ENCODE measurements around the gene FBRS.

FBRS gene

DNA sequence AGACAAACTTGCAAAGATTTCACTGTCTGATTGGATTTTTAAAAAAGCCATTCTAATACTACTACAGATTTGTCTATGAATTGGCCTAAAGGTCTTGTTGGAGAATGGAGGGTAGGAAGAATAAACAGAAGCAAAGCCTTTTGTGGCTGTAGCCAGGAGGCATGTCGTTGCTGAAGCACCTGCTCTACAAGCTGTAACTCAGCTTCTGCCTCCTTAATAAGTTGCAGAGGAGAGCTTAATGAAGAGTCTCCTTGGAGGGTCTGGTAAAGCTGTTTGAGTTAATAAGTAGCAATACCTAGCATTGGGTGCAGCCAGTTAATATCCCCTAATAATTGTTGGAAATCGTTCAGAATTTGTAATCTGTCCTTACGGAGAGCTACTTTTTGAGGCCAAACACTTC is 38.1 kb upstream of the FBRS start:
- H3K9ac ChIP-seq (ENCODE audit: low read length) = no peak overlapping the region
- H3K4me2 ChIP-seq (ENCODE audit: low read depth, low read length, poor library complexity, severe bottlenecking) = no peak overlapping the region
- no peak overlapping the region for H2AFZ ChIP-seq (ENCODE audit: low read depth, low read length, severe bottlenecking)
- no peaks in the 10 kb centered on the region for H3K79me2 ChIP-seq (ENCODE audit: insufficient read depth, low read length)
- H4K20me1 ChIP-seq (ENCODE audit: low read depth, low read length) = no peaks in the 10 kb centered on the region
- no peaks in the 10 kb centered on the region for H3F3A ChIP-seq (ENCODE audit: insufficient read depth)
- no peak overlapping the region for H3K4me3 ChIP-seq (ENCODE audit: insufficient read depth, low read length, poor library complexity, severe bottlenecking)
- TF ChIP-seq, protein P1, sequence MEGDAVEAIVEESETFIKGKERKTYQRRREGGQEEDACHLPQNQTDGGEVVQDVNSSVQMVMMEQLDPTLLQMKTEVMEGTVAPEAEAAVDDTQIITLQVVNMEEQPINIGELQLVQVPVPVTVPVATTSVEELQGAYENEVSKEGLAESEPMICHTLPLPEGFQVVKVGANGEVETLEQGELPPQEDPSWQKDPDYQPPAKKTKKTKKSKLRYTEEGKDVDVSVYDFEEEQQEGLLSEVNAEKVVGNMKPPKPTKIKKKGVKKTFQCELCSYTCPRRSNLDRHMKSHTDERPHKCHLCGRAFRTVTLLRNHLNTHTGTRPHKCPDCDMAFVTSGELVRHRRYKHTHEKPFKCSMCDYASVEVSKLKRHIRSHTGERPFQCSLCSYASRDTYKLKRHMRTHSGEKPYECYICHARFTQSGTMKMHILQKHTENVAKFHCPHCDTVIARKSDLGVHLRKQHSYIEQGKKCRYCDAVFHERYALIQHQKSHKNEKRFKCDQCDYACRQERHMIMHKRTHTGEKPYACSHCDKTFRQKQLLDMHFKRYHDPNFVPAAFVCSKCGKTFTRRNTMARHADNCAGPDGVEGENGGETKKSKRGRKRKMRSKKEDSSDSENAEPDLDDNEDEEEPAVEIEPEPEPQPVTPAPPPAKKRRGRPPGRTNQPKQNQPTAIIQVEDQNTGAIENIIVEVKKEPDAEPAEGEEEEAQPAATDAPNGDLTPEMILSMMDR (IDR thresholded peaks at IDR 0.05; ENCODE audit: insufficient read depth, low read length, poor library complexity, severe bottlenecking) = no peak
- no peak for TF ChIP-seq EZH2phosphoT487 (conservative IDR thresholded peaks at IDR 0.05; ENCODE audit: low read length)
- no peaks in the 10 kb centered on the region for H3K9me2 ChIP-seq (replicated peaks; ENCODE audit: insufficient read depth, low read length)
- H3K36me3 ChIP-seq (ENCODE audit: low read length) = no peaks in the 10 kb centered on the region
- no peak overlapping the region for H3K27ac ChIP-seq (ENCODE audit: low read depth, low read length)
- no peaks in the 10 kb centered on the region for H3K27me3 ChIP-seq (ENCODE audit: low read length)
- H3K9me3 ChIP-seq (ENCODE audit: insufficient read depth, low read length) = no peaks in the 10 kb centered on the region

DNA sequence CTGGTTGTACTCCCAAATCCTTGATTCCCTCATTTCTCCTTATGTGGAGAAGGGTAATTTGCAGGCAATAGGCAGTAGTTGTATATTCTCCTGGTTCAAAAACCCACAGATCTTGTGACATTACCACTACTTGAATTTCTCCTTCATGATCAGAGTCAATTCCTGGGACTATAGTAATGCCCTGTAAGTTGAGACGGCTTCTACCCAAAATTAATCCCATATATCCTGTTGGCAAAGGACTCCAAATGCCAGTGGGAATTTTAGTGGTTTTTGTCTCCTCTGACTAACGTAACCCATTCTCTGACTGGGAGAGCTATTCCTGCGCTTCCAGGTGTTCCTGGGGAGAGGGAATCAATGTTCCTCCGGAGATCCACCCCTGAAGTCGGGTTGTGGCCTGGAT is 36.5 kb upstream of the FBRS start:
- Histone ChIP-seq H3K36me3 (ENCODE audit: low read length) (no peaks in the 10 kb centered on the region), H3K9ac (ENCODE audit: low read length) (no peak overlapping the region), H4K20me1 (ENCODE audit: low read depth, low read length) (no peaks in the 10 kb centered on the region), H3K79me2 (ENCODE audit: insufficient read depth, low read length) (no peaks in the 10 kb centered on the region), H3K9me2 (replicated peaks; ENCODE audit: insufficient read depth, low read length) (no peaks in the 10 kb centered on the region), H3K4me2 (ENCODE audit: low read depth, low read length, poor library complexity, severe bottlenecking) (no peak overlapping the region), H3K27ac (ENCODE audit: low read depth, low read length) (no peak overlapping the region), H3K9me3 (ENCODE audit: insufficient read depth, low read length) (no peaks in the 10 kb centered on the region), H3K4me3 (ENCODE audit: insufficient read depth, low read length, poor library complexity, severe bottlenecking) (no peak overlapping the region), H3K27me3 (ENCODE audit: low read length) (no peaks in the 10 kb centered on the region), H2AFZ (ENCODE audit: low read depth, low read length, severe bottlenecking) (no peak overlapping the region), H3F3A (ENCODE audit: insufficient read depth) (no peaks in the 10 kb centered on the region)
- TF ChIP-seq, protein P1 (IDR thresholded peaks at IDR 0.05; ENCODE audit: insufficient read depth, low read length, poor library complexity, severe bottlenecking) = no peak
- no peak for TF ChIP-seq EZH2phosphoT487 (conservative IDR thresholded peaks at IDR 0.05; ENCODE audit: low read length)

DNA sequence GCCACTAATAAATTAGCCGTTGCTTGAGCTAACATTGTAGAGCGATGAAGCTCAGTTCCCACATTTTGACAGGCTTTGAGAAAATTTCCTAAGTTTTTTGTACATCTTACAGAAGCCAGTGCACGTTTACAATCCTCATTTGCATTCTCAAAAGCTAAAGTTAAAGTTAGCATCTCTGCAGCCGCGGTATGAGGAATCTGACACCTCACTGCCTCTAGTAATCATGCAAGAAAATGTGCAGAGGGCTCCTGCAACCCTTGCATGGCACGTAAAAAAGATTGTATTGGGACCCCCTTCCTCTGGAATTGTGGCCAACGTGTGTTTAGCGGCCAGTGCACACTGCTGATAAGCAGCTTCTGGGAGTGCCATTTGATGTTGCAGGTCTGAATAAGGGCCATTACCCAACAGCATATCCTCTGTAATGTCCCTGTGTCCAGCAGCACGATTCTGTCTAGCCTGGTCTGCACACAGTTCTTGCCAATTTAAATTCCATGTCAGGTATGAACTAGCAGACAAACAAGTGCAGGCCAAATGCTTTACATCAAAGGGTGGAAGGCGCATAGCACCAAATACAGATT is 35.7 kb upstream of the FBRS start:
- Histone ChIP-seq H3K9ac (ENCODE audit: low read length) (no peak overlapping the region), H3K9me3 (ENCODE audit: insufficient read depth, low read length) (no peaks in the 10 kb centered on the region), H3K36me3 (ENCODE audit: low read length) (no peaks in the 10 kb centered on the region), H3K4me2 (ENCODE audit: low read depth, low read length, poor library complexity, severe bottlenecking) (no peak overlapping the region), H4K20me1 (ENCODE audit: low read depth, low read length) (no peaks in the 10 kb centered on the region), H3K27ac (ENCODE audit: low read depth, low read length) (no peak overlapping the region), H3K4me3 (ENCODE audit: insufficient read depth, low read length, poor library complexity, severe bottlenecking) (no peak overlapping the region), H3K9me2 (replicated peaks; ENCODE audit: insufficient read depth, low read length) (no peaks in the 10 kb centered on the region), H2AFZ (ENCODE audit: low read depth, low read length, severe bottlenecking) (no peak overlapping the region), H3K79me2 (ENCODE audit: insufficient read depth, low read length) (no peaks in the 10 kb centered on the region), H3K27me3 (ENCODE audit: low read length) (no peaks in the 10 kb centered on the region), H3F3A (ENCODE audit: insufficient read depth) (no peaks in the 10 kb centered on the region)
- TF ChIP-seq, protein P1 (IDR thresholded peaks at IDR 0.05; ENCODE audit: insufficient read depth, low read length, poor library complexity, severe bottlenecking) = no peak
- no peak for TF ChIP-seq EZH2phosphoT487 (conservative IDR thresholded peaks at IDR 0.05; ENCODE audit: low read length)
